NCI-H1417 treated with DMSO at 0.1 percent for 48 hours (cell line): ENCODE measurements around the gene CCDC57.

Experiments
- DNase-seq: peaks from one replicate; lab custom pipeline; 2025; lab: John Stamatoyannopoulos, UW

The CCDC57 gene

DNA sequence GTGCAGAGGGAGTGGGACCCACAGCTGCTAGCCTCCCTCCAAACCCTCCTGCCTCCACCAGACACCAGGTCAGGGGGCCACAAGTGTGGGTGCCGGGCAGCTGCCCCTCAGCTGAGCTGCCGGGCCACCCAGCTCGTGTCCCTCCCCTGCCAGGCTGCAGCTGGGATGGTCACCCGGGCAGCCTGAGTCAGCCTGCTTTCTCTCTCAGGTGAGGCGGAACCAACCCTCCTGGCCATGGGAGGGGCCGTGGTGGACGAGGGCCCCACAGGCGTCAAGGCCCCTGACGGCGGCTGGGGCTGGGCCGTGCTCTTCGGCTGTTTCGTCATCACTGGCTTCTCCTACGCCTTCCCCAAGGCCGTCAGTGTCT, 23.1 kb upstream of the CCDC57 start:
- DNase-seq, result no peak

- no peak for DNase-seq
These were observed 22.6 kb upstream of the CCDC57 start for GRCh38 chr17:82235056-82235774.

DNA sequence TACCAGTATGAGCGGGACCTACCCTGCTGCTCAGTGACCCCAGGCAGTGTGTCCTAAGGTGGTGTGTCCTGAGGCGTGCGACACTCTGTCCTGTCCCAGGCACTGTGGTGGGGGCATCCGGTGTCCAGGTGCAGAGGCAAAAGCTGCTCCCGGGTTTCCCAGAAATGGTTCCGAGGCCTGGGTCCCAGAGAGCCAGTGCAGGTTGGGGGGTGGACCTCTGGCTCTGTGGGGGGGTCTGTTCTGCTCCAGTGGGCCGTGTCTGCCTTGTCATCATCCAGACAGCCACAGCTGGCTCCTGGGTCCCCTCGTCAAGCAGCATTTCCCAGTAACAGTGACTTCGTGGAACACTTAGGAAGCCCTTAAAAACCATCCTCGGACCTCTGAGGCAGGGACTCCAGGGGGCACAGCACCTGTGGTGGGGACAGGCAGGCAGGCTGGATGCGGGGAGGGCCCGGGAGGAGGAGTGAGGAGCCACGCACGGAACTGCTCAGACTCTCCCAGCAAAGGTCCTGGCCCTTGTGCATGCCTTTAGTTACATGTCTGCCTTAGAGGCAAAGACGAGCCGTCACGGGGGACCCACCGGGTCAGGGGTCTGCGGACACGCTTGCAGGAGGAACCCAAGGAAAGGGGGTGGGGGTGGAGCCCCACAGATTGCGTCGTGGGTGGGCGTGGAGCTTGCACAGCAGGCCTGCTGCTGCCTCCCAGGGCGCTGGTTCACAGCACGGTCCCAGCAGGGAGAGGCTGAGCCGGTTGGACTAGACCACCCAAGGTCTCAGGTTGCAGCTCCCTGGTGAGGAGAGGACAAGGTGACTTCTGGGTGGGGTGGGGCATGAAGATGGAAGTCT, 21.8 kb upstream of the CCDC57 start:
- no peak for DNase-seq

- no peak for DNase-seq
These were observed 20.5 kb upstream of the CCDC57 start for GRCh38 chr17:82232876-82233785.

DNA sequence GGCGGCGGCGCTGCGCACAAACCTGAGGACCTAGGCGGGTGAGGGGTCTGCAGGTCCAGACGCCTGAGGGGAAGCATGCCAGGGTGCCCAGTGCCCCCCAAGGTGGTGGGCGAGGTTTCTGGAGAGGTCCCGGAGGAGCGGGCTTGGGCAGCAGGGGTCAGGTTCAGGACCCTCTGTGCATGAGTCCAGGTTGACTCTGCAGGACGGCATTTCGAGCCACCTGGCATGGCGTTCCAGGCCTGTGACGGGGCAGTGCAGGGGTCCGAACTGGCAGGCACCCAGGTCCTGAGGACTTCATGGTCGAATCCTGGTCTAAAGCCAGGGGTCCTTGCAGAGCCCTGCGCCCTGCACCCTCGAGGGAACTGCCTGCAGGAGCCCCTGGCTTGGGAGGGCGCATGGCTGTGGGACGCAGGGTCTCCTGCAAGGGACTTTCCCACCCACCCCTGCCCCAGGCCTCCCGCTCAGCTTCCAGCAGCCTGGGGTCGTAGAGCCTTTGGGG, 19.7 kb upstream of the CCDC57 start:
- DNase-seq, result no peak

DNA sequence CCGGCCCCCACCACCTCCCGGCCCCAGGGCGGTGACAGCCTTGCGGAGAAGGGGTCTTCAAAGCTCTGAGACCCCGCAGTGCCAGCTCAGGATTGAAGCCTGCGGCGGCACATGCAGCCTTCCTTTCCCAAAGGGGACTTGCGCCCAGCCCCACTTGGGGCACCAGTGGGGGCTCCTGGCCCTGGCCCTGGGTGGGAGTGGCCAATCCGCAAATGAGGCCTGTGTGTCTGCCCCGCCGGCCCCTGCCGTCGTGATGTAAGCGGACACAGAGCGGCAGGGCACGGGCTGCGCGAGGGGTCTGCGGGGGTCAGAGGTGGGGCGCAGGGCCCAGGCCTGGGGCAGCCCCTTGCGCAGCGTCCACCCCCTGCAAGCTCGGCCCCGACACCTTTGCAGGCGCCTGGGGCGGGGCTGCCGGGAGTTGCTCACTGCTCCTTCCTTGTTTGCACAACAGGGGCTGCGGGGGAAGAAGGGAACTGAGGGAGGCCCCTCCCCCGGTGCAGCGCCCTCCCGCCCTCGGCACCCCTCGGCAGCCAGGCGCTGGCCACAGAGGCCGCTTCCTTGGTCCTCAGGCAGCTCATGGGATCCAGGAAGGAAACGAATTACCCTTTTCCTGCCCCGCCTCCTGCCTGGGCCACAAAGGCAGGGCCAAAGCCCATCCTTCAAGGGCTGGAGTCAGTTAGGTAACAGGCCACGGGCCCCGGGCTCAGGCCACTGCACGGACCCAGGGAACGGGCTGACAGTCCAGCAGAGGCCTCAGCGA, 19.1 kb upstream of the CCDC57 start:
- no peak for DNase-seq

DNA sequence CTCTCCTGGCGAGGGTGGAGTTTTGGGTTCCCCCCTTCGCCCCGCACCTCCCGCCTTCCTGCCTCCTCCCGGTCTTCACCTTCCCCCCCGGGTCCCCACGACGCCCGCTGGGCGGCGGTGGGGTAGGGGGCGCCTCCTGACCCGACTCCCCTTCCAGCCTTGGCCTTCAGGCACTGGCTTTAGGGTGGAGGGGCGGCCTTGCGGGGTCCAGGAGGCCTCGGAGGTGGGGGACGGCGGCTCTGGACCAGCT, 18.6 kb upstream of the CCDC57 start:
- no peak for DNase-seq

- DNase-seq, result no peak
These were observed 18.1 kb upstream of the CCDC57 start for GRCh38 chr17:82230609-82231311.

DNA sequence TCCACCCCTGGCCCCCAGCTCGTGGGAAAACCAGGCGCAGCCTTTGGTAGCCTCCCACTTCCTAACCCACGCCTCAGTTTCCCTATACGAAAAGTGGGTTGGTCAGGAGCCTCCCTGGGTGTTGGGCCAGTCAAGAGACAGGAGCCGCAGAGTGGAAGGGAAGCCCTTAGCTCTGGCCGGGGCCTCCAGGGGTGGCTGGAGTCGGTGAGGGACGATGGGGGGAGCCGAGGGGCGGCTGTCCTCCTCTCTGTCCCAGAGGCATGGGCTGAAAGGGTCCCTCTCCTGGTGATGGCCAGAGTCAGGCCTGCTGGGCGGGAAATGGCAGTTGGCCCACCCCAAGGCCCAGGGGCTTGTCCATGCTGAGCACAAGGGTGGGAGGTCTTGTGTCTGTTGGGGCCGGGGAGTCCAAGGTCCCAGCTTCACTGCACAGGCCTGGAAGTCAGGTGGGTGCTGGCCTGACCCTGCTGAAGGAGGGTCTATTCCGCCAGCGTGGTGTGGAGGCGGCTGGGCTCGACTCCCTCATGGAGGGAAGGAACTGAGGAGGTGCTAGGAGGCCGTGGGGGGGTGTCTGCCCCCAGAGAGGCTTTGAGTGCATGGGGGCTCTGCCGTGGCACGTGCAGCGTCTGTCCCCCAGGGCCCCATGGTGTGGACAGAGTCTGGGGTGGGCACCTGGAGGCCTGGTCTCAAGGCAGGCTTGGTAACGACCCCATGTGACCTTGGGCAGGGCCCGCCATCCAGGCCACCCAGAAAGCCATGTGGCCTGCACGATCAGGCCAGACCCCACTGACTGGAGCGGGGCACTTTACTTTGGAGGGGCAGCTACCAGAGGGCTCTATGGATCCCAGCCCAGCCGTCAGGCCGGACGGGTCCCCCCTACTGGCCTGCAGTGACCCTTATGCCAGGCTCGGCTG, 17.3 kb upstream of the CCDC57 start:
- no peak for DNase-seq

DNA sequence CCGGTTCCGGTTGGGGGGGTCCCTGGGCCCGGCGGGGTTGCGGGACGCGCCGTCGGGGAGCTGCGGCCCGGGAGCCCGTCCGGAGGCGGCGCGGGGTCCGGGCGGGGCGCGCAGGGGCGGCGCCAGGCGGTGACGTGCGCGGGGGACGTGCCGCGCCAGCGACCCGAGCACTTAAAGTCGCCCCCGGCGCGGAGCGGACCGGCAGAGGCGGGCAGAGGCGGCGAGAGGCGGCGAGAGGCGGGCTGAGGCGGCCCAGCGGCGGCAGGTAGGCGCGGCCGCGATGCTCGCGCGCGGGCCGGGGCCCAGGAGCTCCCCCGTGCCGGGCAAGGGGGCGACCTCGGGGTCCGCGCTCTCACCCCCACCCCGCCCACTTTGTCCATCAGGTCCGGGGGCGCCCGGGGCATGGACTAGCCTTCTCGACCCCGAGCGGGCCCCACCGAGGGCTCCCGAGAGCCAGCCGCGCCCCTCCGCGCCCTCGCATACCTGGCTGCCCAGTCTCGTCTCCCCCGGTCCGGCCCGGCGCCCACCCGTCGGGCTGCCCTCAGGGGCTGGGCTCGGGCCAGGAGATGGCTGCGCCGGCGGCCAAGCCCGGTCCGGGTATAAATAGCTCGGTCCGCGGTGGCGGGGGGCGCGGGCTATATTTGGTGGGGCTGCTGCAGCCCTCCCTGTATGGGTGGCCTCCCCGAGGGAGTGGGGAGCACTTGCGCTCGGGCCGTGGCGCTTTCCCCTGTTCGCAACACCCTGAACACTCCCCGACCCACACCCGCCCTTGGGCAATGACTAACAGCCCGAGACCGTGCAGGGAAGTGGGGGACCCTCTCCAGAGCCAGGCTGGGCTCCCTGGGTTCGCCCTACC, 16.4 kb upstream of the CCDC57 start, which contains the start of gene SLC16A3:
Gene SLC16A3, plus strand, starts transcription at position 201 of the 856 bp plus-strand sequence. CDS start 6,967 bp downstream, outside the sequence.
- no peak for DNase-seq

DNA sequence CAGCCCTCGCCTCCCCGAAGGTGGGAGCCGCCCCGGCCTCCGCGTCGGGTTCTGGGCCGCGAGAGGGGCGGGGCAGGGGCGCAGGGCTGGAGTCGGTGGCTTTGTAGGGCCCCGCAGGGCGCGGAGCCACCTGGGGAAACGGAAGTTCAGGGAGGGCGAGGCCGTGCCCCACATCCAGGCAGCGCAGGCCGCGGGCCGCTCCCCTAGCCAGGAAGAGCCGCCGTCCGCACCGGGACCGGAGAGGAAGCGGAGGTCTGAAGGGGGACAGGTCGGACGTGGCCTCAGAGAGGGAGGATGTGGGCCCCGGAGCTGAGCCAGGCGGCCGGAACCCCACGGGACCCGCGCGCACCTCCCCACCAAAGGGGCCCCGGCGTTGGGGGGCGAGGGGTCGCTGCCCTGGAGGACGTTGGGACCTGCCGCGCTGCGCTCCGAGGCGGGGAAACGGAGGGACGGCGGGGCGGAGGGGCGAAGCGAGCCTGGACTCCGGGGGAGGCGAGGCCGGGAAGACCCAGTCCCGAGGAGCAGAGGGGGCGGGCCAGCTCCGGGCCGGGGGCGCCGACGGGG, 15.7 kb upstream of the CCDC57 start:
- no peak for DNase-seq

DNA sequence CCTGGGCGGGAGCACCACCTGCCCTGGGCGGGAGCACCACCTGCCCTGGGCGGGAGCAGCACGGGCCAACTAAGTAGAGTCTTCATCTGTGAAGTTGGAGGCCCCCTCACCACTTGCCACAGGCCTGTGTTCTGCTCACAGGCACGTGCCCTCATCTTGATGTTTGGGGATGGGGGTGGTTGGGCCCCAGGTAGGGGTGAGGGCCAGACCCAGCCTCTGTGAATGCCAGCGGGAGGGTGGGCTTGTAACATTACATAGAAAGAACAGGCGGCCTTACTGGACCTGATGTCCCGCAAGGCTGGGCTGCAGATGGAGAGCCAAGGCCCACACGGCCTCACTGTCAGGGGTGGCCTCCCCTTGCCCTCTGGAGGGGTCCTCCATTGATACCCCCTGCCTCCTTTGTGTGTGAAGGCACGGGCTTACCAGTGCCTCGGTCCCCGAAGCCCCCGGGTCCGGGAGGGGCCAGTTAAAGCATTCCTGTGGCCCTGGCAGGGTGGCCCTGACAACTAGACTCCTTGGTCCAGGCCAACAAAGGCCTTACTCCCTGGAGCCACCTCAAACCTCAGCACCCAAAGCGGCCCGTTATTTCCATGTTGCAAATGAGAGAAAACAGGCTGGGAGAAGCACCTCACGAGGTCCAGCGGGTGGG, 15.1 kb upstream of the CCDC57 start:
- no peak for DNase-seq

GRCh38 chr17:82226809-82227628, 14.4 kb upstream of the CCDC57 start:
- DNase-seq, result no peak

- no peak for DNase-seq
These were observed 13.6 kb upstream of the CCDC57 start for GRCh38 chr17:82226146-82226808.

DNA sequence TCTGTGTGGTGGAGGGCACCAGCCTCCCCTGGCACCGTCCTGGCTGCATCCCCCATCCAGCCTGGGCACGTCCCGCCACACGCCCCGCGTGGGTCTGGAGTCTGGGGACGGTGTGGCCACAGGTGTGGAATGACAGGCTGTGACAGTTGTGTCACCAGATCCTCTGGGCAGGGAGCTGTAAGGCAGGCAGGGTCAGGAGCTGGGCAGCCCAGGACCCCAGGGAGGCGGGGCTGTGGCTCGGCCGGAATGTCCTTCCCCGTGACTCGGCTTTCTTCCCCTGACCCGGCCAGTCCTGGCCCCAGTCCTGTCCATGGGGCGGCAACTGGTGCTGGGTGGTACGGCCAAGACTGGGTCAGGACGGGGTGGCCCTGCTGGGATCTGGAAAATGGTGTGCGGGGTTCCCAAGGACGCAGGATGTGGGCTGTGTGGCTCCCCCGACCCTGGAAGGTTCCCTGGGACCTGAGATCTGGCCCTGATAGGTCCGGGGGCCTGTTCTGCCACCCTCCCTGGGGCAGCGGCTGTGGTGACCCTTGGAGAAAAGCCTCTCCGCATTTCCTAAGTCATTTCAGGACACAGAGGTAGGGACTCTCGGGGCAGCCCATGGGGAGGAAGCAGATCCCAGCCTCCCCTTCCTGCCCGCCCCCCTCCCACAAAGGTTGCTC, 12.9 kb upstream of the CCDC57 start:
- no peak for DNase-seq

DNA sequence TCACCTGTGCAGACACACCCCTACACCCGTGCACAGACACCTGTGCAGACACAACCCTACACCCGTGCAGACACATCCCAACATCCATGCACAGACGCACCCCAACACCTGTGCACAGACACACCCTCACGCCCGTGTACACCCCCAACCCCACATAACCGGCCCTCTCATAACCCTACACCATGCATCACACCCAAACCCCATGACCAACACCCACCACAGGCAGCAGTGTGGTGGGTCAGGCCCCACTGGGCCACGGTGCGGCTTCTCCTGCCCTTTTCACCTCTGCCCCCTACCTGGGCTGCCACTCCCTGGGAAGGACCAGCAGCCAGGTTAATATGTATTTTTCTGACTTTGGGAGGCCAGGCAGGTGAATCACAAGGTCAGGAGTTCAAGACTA, 12.0 kb upstream of the CCDC57 start:
- DNase-seq, result no peak
